GM18519 (cell line): ENCODE results near the gene SCAI.

Experiments
- ATAC-seq: cut with Tn5 transposase; IDR thresholded peaks from one replicate; pipeline ENCODE4 v1.9.1; 2021; ENCODE audit warnings: mild to moderate bottlenecking, moderate library complexity; ENCODE audit not compliant: unreplicated experiment, low FRiP score

Gene SCAI

DNA sequence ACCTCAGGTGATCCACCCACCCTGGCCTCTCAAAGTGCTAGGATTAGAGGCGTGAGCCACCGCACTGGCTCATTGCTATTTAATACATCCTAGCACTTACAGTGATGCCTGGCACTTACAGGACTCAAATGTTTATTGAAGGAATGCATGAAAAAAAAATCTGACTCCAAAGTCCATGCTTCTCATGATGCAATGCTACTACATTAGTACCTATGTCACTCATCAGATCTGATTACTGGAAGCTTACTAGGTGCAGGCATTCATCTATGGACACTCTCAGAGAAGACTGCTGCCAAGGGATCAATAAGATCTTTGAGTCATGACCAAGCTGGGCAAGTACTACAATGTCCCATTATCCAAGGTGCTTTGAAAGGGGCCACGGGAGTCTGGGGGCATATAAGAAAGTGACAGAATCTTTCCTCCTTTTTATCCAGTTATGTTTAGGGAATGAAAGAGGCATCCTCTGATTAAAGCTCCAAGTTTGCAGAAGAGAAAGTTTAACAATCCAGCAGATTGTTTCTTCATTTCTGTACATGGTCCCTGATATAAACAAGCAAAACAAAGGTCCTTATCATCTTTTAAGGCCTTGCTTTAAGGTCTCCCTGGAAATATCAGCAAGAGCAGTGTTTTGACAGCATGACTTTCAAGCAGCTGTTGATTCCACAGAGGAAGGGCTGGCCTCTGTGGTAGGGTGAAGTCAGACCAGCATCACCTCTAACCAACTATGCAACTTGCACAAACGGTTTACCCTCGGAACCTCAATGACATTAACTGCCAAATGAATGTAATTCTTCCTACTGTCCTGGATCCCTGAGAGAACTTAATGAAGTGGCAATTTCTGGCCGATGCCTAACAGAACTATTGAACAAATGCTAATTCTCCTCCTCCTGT is 245.5 kb downstream of the SCAI start:
- ATAC-seq, result no peak

DNA sequence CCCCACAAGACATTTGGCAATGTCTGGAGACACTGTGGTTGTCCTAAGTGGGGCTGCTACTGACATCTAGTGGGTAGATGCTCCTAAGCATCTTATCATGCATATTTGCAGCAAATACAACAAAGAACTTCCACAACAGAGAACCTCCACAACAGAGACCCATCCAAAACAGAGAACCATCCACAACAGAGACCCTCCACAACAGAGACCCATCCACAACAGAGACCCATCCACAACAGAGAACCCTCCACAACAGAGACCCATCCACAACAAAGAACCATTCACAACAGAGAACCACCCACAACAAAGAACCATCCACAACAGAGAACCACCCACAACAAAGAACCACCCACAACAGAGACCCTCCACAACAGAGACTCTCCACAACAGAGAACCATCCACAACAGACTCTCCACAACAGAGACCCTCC is 248.6 kb downstream of the SCAI start:
- ATAC-seq, result no peak

- ATAC-seq, result no peak
Observed at GRCh38 chr9:124894035-124894740, 249.1 kb downstream of the SCAI start.
